HG03039 (cell line): ENCODE measurements around the gene CYRIA.

Source experiments
- ATAC-seq: cut with Tn5 transposase; IDR thresholded peaks from one replicate; pipeline ENCODE4 v1.9.1; 2021; ENCODE audit warnings: mild to moderate bottlenecking, moderate library complexity; ENCODE audit not compliant: unreplicated experiment

Gene CYRIA

DNA sequence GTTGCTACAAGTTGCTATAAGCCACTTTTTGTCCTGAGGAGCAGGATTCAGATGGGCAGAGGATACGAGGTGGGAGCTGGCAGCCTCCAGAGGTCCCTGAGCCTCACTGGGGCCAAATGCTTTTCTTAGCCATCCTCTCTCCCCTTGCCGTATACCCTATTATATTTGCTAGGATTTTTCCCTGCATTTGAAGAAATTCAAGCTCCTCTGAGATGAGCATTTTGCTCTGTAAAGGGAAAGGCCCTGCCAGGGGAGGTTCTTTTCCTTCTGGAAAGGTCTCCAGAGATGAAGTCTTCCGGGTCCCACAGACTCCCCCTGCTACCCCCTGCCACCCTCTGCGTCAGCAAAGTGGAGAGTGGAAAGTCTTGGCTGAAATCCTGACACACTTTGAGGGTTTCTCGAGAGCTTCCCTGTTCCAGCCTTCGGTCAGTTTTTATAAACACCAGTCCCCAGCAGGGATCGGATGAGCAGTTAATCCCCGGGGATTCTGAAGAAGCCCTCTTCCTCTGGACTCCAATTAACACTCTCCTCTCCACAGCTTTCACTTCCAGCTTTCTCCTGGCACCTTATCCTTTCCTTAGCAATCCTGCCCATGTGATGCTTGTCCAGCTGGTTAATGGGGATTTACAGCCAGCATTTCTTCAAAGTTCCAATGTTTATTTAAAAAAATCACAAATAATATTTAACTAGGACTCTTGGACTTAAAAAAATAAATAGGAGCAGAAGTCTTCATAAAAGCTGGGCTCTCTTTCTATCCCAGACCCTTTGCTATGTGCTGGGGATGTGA lies 13.1 kb downstream of the CYRIA start:
- ATAC-seq: no peak

DNA sequence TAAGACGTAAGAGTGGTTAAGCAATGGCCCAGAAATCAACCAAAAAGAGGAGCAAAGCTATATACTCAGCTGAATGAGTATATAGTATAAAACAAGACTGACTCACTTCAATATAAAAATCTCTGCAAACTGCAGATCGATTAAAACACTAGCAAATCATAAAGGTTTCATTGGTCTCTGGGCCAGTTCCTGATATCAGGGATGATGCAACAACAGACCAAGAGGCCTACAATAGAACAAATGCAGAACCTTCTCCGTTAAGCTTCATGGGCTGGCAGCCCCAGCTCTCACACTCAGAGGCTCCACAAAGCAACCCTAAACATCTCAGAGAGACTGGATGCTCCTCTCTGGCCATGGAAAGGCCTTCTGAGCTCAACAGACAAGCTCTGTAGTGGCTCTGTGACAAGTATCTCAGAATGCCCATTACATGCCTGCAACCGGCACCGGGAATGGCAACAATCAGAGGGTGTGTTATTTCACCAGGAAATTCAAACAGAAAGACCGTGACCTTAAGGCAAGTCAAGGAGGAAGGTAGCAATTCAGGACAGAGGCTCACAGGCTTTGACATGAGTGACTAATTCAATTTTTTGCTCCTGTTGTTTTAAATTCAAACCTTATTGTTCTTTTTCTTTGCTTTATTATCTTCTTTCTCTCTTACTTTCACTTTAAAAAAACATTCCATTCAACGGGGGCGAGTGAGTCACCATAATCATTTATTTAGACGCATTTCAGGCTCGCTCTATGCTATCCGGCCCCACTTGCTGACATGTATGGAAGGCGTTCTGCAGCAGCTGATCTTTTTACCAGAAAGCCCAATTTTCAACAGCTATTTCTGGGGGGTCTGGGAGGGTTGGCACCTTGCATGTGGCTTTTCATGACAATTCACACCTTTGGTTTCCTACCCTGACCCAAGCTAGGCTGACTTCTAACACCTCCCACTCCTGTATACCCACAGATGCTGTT lies 15.1 kb downstream of the CYRIA start:
- no peak for ATAC-seq

DNA sequence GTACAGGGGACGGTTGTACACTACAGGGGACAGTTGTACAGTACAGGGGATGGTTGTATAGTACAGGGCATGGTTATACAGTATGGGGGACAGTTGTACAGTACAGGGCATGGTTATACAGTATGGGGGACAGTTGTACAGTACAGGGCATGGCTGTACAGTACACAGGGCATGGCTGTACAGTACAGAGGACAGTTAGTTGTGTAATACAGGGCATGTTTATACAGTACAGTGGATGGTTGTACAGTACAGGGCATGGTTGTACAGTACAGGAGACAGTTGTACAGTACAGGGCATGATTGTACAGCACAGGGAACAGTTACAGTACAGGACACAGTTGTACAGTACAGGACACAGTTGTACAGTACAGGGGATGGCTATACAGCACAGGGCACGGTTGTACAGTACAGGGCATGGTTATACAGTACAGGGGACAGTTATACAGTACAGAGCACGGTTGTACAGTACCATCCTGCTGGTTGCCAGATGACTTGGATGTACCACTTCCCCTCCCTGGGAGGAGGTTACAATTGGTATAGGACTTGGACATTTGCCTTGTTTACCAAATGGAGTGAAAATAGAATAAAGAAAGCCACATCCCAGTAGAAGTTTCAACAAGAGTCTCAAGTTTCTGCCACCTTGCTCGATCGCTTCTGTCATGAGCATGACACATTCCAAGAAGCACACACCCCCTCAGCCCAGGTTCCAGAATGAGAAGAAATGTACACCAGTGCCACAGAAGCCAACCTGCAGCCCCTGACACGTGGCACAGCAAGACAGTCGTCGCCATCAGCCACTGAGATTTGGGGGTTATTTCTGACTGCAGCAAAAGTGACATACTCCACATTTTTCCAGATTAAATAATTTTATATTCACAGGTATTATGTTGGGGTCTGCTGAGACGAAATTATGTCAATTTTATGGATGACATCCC lies 16.0 kb downstream of the CYRIA start:
- ATAC-seq: no peak

DNA sequence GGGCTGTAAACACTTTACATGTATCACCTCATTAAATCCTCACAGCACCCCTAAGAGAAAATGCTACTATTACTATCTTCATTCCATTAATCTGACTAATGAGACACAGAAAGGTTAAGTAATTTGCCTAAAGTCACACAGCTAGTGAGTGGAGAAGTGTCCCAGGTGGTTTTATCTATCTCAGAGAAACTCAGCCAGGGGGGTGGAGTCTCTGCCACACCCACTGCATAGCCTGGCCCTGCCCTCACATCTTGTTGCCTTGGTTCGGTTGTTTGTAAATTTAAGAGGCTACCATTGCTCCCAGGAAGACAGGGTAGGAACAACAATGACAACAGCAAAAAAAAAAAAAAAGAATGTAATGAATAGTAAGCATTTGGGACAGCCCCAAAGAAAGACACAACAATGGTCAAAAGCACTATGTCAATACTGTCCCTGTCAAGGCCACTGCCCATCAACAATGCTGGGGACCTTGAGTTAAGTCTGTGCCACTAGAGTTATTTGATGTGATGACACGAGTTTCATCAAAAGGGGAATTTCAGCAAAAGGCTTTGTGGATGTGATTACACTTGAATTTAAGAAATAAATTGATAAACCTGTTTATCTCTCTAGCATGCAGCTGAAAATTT lies 17.5 kb downstream of the CYRIA start:
- ATAC-seq: no peak

DNA sequence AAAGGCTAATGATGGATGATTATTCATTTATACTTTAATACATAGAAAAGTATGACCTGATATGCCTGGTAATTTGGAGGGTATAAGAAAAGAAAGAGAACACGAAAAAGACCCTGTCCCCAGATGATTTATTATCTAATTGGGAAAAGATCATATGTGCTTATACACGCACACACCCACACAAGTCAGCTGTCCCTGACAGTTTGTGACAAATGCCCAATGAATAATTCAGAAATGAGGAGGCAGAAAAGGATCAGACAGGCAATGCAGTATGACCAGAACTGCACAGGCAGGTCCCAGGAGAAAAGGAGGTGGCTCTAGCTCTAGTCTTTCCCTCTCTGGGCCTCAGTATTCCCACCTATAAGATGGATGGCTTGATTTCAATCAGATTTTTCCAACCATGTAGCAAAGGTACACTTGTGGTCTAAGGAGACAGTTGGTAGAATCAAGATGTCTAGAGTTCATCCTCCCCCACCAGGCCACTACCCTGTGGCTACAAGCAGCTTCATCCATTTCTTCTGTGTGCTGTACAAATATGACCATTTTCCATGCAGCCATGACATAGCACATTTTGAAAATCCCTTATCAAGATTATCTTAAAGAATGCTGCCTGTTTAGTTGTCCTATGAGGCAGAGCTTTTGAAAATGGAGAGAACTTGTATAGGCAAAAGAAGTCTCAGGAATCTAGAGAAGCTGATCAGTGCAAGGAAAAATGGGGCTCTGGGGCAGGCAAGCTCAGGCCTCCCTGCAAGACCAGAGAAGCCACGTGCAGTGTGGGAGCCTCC lies 19.7 kb downstream of the CYRIA start:
- ATAC-seq: no peak

GRCh38 chr2:16645088-16645487 lies 20.5 kb downstream of the CYRIA start:
- ATAC-seq: no peak

DNA sequence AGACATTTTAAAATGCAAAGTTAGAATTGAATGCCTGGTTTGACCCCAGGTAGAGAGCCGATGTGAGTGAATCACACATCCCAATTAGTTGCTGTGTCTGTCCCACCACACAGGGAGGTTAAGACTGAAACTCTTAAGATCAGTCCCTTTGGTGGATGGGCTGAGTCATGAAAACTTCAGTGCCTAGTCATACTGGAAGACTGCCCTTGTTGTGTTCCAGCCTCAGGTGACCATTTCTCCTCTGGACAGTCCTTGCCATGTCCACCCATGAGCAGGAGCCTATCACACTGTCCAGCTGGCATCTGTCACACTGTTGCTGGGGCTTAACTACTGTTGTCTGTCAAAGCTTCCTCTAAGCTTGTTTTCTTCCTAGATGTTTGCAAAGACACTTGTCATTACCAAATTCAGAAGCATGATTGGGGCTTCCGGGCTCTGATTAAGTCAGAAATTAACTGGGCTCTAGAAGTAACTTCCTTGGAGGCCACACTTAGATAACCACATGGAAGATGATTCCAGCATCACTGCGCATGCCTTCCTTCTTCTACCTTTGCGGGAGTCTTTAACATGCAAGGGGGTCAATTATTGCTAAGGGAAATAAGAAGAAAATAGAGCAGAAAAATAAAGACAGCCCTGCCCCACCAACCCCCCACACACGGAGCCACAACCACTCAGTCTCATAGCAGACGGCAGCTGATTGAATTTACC lies 21.3 kb downstream of the CYRIA start:
- no peak for ATAC-seq

DNA sequence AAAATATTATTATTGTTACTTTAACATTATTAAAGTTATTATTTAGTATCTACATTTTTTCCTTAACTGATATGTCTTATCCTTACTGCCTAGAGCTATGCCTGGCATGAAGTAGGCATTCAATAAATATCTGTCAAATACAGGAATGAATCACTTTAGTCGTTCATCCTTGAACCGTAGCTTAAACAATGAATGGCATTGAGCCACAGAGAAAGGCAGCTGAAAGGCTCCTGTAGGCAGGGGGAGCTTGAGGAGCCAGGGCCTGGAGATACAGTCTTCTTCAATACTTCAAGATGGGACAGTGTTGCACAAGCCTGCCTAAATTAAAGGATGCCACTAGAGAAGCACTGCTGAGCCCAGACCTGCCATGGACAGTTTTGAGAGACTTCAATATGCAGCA lies 22.5 kb downstream of the CYRIA start:
- ATAC-seq: no peak

DNA sequence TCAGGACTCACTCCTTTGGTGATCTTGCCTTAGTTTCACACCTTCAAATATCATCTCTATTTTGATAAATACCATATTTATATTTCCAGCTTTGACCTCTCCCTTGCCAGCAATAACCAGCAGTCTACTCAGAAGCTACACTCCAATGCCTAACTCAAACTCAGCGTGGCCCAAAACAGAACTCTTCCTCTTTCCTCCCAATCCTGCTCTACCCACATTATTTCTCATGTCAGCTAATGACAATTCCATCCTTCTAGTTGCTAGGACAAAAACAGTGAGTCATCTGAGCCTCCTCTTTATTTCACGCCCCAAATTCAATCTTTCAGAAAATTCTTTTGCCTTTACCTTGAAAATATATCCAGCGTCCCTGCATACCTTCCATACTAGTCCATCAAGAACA lies 23.5 kb downstream of the CYRIA start:
- no peak for ATAC-seq

- no peak for ATAC-seq
These were observed 24.1 kb downstream of the CYRIA start for GRCh38 chr2:16641509-16641908.

DNA sequence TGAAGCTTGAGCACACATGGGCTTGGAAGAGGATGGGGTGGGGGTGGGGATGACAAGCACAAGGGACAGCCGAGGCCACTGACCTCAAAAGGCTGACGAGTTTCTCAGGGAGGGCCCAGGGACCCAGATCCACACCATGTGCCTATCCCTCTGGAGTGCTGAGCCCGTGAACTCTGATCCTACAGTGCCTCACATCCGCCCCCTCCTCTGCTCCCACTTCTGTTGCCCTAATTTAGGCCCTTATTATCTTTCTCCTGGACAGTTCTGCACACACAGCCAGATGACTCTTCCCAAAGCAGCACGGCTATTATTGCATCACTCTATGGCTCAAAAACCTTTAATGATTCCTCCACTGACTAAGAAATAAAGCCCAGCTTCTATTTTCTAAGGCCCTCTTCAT lies 24.8 kb downstream of the CYRIA start:
- ATAC-seq: no peak

DNA sequence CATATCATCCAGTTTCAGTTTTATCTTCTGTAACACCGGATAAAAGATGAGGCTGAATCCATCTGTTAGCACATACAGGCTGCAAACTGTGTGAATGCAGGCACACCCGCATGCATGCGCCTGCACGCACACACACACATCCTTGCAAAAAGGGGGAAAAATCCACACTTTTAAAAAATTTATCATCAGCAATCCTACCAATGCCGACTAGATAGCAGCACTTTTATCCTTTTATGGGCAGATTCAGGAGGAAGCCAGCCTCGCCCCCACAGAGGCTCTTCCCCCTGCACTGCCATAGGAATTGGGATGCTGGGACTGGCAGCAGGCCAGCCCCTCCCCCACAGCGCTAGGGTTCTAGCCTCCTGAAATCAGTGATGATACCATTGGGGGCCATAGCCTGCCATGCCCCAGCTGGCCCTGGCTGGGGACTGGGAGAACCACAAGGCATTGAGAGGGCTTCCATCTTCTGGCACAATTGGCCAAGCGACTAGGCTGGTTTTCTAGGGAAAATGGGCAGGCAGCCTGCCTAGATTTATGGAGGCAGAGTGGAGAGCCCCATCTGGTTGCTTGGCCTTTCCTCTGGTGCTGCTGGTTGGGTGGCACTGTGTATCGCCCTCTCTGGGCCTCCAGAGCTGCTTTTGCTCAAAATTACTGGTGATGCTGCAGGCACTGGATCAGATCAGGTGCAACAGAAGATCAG lies 25.5 kb downstream of the CYRIA start:
- no peak for ATAC-seq

DNA sequence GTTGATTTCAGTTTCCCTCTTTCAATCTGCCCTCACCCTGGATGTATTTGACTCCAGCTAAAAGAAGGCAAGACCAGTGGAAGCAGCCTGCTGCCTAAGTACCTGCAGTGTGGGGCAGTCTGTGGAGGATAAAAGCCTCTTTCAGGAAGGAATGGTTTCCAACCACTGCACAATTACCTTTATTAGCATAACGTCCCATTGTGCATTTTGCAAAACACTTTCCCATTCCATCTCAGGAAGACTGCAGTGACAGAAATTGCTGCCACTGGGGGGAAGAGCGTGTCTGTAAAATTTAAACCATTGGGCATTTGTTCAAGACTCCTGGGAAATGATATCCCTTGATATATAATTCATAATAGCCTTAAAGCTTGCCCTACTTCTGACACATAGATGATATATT lies 26.2 kb downstream of the CYRIA start:
- no peak for ATAC-seq

GRCh38 chr2:16638946-16639345 lies 26.7 kb downstream of the CYRIA start:
- no peak for ATAC-seq

DNA sequence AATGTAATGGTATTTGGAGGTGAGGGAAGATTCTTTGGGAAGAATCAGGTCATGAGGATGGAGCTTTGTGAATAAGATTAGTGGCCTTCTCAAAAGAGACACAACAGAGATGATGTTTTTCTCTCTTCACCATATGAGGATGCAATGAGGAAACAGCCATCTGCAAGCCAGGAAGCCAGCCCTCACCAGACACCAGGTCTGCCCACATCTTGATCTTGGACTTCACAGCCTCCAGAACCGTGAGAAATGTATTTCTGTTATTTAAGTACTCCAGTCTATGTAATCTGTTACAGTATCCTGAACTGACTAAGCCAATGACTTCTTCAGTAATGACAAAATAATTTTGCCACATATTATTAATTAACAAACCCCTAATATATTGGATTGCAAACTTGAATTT lies 28.3 kb downstream of the CYRIA start:
- no peak for ATAC-seq

DNA sequence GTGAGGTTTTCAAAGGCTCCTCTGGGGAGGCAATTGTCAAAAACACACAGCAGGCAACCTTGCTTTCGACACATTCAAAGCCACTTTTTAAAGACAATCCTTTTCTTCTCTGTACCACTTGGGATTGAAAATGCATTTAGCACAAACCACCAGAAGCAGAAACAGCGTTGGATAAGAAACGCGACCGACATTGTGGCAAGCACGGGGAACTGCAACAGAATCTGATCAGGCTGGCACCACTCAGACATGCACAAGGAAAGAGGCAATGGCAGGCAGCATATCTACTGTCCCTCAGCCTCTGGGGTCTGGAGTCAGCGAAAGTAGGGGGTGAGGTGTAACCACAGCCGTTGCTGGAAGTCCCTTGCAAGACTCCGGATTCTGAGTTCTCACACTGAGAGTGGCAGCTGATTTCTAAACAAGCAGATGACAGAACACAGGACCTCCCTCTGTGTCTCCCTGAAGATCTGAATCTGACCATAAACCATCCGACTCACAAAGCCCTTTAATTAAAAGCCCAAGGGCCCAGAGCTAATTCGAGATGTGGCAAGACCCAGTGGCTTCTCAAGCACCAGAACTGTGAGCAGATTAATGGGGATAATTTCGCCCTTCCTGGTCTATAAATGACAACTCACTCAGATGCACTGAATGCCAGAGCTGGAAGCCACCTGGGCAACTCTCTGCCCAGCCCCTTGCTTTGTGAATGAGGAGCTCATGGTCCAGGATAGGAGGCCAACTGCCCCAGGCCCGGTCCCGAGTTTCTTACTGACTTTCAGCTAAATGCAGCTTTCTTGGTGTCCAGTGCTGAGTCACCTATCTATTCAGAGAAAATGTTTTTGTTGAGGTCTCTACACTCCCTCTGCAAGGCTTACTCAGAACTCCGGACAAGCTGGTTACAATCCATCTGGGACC lies 29.6 kb downstream of the CYRIA start:
- no peak for ATAC-seq

DNA sequence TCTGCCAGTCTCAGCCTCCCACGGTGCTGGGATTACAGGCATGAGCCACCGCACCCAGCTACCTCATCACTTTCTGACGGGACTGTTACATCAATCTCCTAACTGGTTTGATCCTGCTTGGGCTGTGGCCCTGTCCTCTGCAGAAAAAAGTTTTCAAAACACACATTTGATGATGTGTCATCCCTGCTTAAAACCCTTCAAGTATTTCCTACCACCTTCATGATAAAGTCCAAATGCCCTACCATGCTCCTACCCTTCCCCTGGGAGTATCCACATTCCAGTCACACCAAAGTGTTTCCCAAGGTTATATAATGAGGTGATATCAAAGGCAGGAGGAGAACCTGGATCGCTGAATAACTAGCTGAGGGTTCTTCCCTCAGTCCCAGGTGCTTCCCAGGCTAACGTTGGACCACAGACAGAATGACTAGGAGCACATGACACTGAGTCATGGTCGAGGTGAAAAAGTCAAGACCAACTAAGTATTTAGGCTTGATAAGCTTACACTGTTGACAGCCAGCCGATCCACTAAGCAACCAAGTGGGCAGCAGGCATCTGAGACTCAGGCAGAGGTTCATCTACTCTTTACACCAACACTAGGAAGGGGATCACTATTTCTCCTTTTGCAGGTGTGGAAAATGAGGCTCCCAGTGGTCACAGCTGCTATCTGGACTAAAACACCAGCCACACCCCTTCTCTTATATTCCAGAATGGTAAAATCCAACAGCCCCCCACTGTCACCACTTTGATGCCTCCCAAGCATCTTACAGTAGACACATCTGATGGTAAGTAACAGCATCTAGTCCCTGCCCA lies 31.8 kb downstream of the CYRIA start:
- no peak for ATAC-seq
